Small intestine (tissue), 7 donors: Measurements from ENCODE around the gene ANKRD33B. TPM values are rescaled to one million over a fixed set of nuclear protein-coding genes. Genes with fewer than 3 reads are reported as not detected.

Experiments used
- DNase-seq, 2 donors: peaks; one replicate each; pipeline versions ENCODE4 v3.0.0 to v3.0.0-alpha.2; 2013
- FAIRE-seq: peaks from 2 replicates; lab custom pipeline; 2012; peaks lifted over from hg19 to GRCh38; lab: Jason Lieb, UNC
- H3K27ac ChIP-seq, 3 donors: one replicate each; pipeline ENCODE4 v1.5.1; 2013; ENCODE audit warnings: low read length in 2 of 3, mild to moderate bottlenecking in 2 of 3, control low read depth in 1 of 3, inconsistent platforms in 1 of 3, low read depth in 1 of 3, moderate library complexity in 1 of 3
- H3K27me3 ChIP-seq, 3 donors: one replicate each; pipeline ENCODE4 v1.6.1; 2013; ENCODE audit warnings: low read length in 3 of 3, inconsistent platforms in 1 of 3; ENCODE audit not compliant: control insufficient read depth in 3 of 3, insufficient read depth in 3 of 3
- H3K36me3 ChIP-seq, 3 donors: one replicate each; pipeline ENCODE4 v1.6.1; 2013; ENCODE audit warnings: low read length in 3 of 3, inconsistent platforms in 1 of 3, low read depth in 1 of 3, mild to moderate bottlenecking in 1 of 3, moderate library complexity in 1 of 3; ENCODE audit not compliant: control insufficient read depth in 3 of 3, insufficient read depth in 2 of 3
- H3K4me1 ChIP-seq, 3 donors: one replicate each; pipeline ENCODE4 v1.6.1; 2013; ENCODE audit warnings: low read length in 2 of 3, inconsistent platforms in 1 of 3, low read depth in 1 of 3, mild to moderate bottlenecking in 1 of 3, moderate library complexity in 1 of 3; ENCODE audit not compliant: control insufficient read depth in 3 of 3, insufficient read depth in 2 of 3
- H3K4me3 ChIP-seq, 3 donors: one replicate each; pipeline ENCODE4 v1.5.1; 2013; ENCODE audit warnings: low read length in 3 of 3, control low read depth in 1 of 3, inconsistent platforms in 1 of 3, low read depth in 1 of 3, mild to moderate bottlenecking in 1 of 3, moderate library complexity in 1 of 3
- H3K9me3 ChIP-seq, 2 donors: one replicate each; pipeline ENCODE4 v1.6.1; 2013; ENCODE audit warnings: low read depth in 1 of 2, low read length in 1 of 2; ENCODE audit not compliant: control insufficient read depth in 2 of 2, insufficient read depth in 1 of 2
- WGBS, 3 donors: extraction: QIAGEN DNeasy Blood & Tissue Kit; methylation state at CpG; one replicate each; pipeline ENCODE4 v1.1.7; 2013; 5-methylcytosine and 5-hydroxymethylcytosine counted together
- polyA plus RNA-seq, 4 donors: library from polyadenylated mRNA; stranded (reverse) in 3 of 4; unstranded in 1 of 4; fragments of 200-250 nt in 3 of 4; fragments of 120-200 nt in 1 of 4; gene quantifications; one replicate each; pipeline versions ENCODE4 v1.2.1 to v1.2.3, GENCODE V29; 2013
- donor health status: healthy with polysubstance abuse.
- donor health status: control.
- donor health status: control.
- donor health status: Bipolar disorder and iron deficiency.
- donor health status: healthy.

Gene ANKRD33B
- polyA plus RNA-seq, 4 donors = 0.25 to 1.0 (median 0.27) TPM; not detected in 1

DNA sequence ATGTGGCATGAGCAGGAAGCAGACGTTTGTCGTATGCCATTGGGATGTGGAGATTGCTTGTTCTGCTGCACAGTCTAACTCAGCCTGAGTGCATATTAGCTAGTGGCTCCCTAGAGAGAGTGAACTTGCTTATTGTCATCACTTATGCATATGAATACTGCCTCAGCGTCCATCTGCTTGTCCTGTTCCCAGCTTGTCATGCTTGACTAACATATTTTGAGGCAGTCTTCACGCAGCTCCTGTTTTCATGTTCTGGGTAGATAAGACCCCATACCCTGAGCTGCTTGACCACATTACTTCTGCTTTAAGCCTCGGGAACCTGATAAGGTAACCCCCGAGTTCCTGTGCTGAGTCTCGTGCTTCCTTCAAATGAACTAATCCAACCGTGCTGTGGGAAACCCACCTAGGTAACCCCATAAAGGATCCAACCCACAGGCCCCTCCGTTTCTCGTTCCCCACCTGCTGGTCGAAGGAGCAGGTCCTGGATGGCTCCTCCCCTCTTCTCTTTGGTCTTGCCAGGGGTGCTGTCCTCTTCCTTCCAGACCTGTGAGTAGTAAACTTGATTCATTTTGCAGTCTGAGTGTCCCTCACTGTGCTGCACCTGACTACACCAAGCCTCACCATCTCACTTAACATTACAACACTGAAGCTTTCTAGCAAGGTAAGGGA lies 25.0 kb downstream of the ANKRD33B start:
- peaks cover 0 to 7% (median 0%) of the 10 kb centered on the region in 3 donors for H3K27me3 ChIP-seq
- no peak overlapping the region for H3K4me3 ChIP-seq
- WGBS, 3 donors = 63 to 73% (median 66%) methylated on average over 11 of the region's 11 CpGs
- no peaks in the 10 kb centered on the region for H3K36me3 ChIP-seq
- no peak overlapping the region for H3K27ac ChIP-seq
- no peak for DNase-seq
- no peak for FAIRE-seq
- H3K4me1 ChIP-seq = no peaks in the 10 kb centered on the region
- peaks cover 0 to 4% of the 10 kb centered on the region in 2 donors for H3K9me3 ChIP-seq

- DNase-seq (no peak), FAIRE-seq (no peak)
- H3K27ac ChIP-seq = no peak overlapping the region
- peaks cover 0 to 4% of the 10 kb centered on the region in 2 donors for H3K9me3 ChIP-seq
- WGBS, 3 donors = 77 to 78% (median 78%) methylated on average over 13 of the region's 13 CpGs
- no peaks in the 10 kb centered on the region for H3K36me3 ChIP-seq
- peaks cover 0 to 2% (median 0%) of the 10 kb centered on the region in 3 donors for H3K27me3 ChIP-seq
- no peak overlapping the region for H3K4me3 ChIP-seq
- H3K4me1 ChIP-seq = no peaks in the 10 kb centered on the region
Measured at GRCh38 chr5:10590226-10590999, 26.5 kb downstream of the ANKRD33B start.

- DNase-seq (no peak), FAIRE-seq (no peak)
- Histone ChIP-seq H3K9me3 (peaks cover 0 to 4% of the 10 kb centered on the region in 2 donors), H3K27ac (no peak overlapping the region), H3K36me3 (no peaks in the 10 kb centered on the region), H3K4me3 (no peak overlapping the region), H3K27me3 (peaks cover 0 to 2% (median 0%) of the 10 kb centered on the region in 3 donors), H3K4me1 (no peaks in the 10 kb centered on the region)
- WGBS, 3 donors = 71 to 75% (median 71%) methylated on average over 6 of the region's 6 CpGs
Measured at GRCh38 chr5:10591159-10591558, 27.3 kb downstream of the ANKRD33B start.

- Histone ChIP-seq H3K9me3 (peaks cover 0 to 4% of the 10 kb centered on the region in 2 donors), H3K4me3 (no peak overlapping the region), H3K36me3 (no peaks in the 10 kb centered on the region), H3K27ac (no peak overlapping the region), H3K4me1 (no peaks in the 10 kb centered on the region), H3K27me3 (peaks cover 0 to 2% (median 0%) of the 10 kb centered on the region in 3 donors)
- FAIRE-seq (no peak), DNase-seq (no peak)
- 71 to 99% (median 74%) methylated on average over 3 of the region's 3 CpGs for WGBS, 3 donors
Measured at GRCh38 chr5:10591966-10592365, 28.1 kb downstream of the ANKRD33B start.

DNA sequence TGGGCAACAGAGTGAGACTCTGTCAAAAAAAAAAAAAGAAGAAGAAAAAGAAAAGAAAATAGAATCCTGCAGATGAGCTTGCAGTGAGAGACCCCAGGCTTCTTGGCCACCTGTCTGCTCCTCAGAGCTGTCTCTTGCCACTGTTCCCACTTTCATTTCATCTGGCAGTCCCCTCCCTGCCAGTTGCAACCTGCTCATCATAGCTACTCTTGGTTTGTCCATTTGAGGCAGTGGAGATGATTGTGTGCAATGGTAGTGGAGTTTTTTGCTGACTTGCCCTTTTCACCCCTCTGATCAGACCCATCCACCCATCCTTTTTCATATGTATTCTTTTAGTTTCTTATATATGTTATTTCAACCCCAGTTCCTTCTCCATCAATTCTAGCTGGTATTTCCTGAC lies 28.7 kb downstream of the ANKRD33B start:
- Histone ChIP-seq H3K27me3 (peaks cover 0 to 2% (median 0%) of the 10 kb centered on the region in 3 donors), H3K27ac (no peak overlapping the region), H3K4me3 (no peak overlapping the region), H3K4me1 (no peaks in the 10 kb centered on the region), H3K9me3 (peaks cover 0 to 4% of the 10 kb centered on the region in 2 donors), H3K36me3 (no peaks in the 10 kb centered on the region)
- DNase-seq (no peak), FAIRE-seq (no peak)

DNA sequence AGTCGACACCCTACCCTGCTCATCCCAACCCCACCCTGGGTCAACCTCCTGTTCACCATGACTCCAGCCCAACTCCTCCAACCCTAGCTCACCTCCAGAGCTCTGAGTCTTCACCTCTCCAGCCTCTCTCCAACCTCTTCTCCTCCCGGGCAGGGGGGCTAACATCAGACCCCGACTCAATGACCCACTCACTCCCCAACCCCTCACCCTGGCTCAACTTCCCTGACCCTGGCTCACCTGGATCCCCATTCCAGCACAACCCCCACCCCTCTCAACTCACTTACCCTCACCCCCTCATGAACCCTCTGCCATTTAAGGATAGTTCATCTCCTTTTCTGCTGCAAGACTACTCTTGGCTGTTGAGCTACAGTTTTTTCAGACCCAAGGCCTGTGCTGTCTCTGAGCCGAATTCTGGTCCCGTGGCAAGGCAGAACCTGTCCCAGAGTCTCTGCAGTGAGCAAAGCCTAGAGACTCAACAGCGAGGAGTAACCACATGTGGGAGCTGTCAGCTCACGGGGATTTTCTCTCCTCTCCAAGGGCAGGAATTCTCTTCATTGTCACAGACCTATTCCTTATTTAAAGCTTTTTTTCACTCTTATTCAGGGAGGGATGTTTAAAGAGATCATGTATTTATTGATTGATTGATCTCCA lies 29.8 kb downstream of the ANKRD33B start:
- Histone ChIP-seq H3K27ac (no peak overlapping the region), H3K4me1 (no peaks in the 10 kb centered on the region), H3K9me3 (peaks cover 0 to 4% of the 10 kb centered on the region in 2 donors), H3K27me3 (no peaks in the 10 kb centered on the region), H3K36me3 (no peaks in the 10 kb centered on the region), H3K4me3 (no peak overlapping the region)
- FAIRE-seq (no peak), DNase-seq (no peak)
- 76 to 83% (median 81%) methylated on average over 7 of the region's 7 CpGs for WGBS, 3 donors

GRCh38 chr5:10594591-10595210 lies 30.8 kb downstream of the ANKRD33B start:
- Histone ChIP-seq H3K4me1 (no peaks in the 10 kb centered on the region), H3K27me3 (no peaks in the 10 kb centered on the region), H3K27ac (no peak overlapping the region), H3K36me3 (no peaks in the 10 kb centered on the region), H3K9me3 (no peaks in the 10 kb centered on the region), H3K4me3 (no peak overlapping the region)
- DNase-seq (no peak), FAIRE-seq (no peak)
- 87 to 90% (median 90%) methylated on average over 11 of the region's 11 CpGs for WGBS, 3 donors

- DNase-seq (no peak), FAIRE-seq (no peak)
- no peaks in the 10 kb centered on the region for H3K4me1 ChIP-seq
- H3K9me3 ChIP-seq = no peaks in the 10 kb centered on the region
- no peaks in the 10 kb centered on the region for H3K36me3 ChIP-seq
- H3K27ac ChIP-seq = peak overlapping the region in 1 of 3 donors; percentile 76
- no peaks in the 10 kb centered on the region for H3K27me3 ChIP-seq
- H3K4me3 ChIP-seq = no peak overlapping the region
- WGBS, 3 donors = 89 to 97% (median 95%) methylated on average over 6 of the region's 6 CpGs
Measured at GRCh38 chr5:10595293-10595671, 31.4 kb downstream of the ANKRD33B start.
